NCI-H82 treated with DMSO at 0.1 percent for 48 hours (cell line): ENCODE data around the gene NPAS3.

ENCODE experiments used
- DNase-seq: peaks from one replicate; lab custom pipeline; 2025; ENCODE audit not compliant: unreplicated experiment; lab: John Stamatoyannopoulos, UW

Gene NPAS3

GRCh38 chr14:33774161-33774560 is 835.5 kb downstream of the NPAS3 start:
- no peak for DNase-seq

- DNase-seq: no peak
These were observed 836.2 kb downstream of the NPAS3 start for GRCh38 chr14:33774723-33775470.

DNA sequence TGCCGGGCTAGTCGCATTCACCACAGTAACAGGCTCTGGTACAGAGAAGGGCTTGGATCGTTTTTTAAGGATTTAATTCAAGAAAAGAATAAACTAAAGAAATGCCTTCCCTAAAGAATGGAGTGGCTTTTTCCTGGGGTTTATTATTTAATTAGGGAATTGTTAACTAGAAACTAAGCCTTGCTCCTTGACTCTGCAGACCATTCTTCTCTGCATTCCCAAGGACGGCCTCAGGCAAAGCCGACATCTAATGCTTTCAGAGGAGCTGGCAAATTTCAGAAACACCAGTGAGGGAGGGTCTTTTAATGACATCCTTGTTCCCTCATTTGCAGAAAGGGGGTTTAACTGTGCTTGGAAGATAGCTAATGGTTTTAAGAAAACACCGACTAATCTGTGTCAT is 838.2 kb downstream of the NPAS3 start:
- no peak for DNase-seq

GRCh38 chr14:33777681-33778080 is 839.0 kb downstream of the NPAS3 start:
- no peak for DNase-seq

- DNase-seq: no peak
These were observed 841.4 kb downstream of the NPAS3 start for GRCh38 chr14:33780035-33780434.

GRCh38 chr14:33781236-33781635 is 842.6 kb downstream of the NPAS3 start:
- DNase-seq: no peak

- peak; percentile 59 for DNase-seq
These were observed 844.2 kb downstream of the NPAS3 start for GRCh38 chr14:33782923-33783322.

DNA sequence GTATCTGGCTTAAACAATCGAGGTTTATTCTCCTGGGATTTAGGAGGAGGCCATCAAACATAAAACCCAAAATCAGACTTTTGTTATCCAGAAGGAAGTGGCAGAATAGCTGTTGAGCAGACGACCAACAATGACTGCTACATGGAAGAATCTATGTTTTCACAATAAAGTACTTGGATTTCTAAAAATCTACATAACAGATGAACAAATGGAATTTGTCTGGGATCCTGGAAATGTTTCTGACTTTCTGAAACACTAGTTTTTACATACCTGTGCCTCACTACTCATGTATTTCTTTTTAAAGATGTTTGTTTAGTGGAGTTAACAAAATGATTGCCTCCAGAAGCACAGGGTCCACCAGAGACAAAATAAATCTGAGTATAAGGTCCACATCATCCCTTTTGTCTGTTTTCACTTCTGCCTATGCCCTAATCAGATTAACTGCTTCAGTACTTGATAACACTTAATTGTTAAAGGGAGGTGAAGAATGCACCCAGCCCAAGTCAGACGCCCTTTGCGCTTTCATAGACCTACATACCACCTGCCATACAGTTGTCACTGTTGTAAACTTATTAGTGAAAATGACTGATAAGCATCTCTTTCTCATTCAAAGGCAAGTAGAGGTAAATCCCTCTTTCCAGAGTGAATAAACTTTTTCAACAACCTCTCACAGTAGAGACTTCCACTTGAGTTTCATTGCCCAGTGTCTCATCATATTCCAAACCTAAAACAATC is 847.6 kb downstream of the NPAS3 start:
- peak; percentile 71 for DNase-seq

DNA sequence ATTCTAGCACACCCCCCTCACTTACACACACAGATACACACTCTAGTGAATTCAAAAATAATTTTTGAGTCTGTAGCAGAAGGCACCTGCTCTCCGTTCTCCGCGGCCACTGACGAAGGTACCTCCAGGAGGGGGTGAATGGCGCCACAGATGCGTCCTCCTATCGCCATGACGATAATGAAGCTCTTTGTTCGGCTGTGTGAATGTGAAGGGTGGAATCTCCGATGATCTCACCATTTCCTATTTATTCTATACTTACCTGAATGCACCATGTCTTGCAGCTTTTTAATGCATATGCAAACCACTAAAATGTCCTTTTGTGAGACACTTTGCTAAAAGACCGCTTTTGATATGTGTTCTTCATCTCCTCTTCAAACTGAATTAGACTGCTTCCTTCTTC is 849.5 kb downstream of the NPAS3 start:
- DNase-seq: no peak

DNA sequence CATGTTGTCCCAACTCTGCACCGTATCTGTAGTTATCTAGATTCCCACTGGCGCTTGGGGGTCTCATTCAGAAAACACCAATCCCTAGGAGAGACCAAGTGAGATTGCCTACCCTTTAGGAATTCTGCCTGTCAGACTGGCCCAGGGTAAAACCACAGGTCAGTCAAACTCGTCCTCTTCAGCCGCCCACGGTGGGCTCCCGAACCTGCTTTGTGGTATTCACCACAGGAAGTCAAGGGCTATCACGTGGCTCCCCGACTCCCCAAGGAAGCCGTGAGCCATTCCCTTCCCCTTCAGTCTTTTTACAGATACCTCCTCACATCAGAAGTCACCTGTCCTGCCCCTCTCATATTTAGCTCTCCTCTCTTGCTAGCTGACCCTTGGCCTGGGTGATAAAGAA is 852.3 kb downstream of the NPAS3 start:
- DNase-seq: no peak

DNA sequence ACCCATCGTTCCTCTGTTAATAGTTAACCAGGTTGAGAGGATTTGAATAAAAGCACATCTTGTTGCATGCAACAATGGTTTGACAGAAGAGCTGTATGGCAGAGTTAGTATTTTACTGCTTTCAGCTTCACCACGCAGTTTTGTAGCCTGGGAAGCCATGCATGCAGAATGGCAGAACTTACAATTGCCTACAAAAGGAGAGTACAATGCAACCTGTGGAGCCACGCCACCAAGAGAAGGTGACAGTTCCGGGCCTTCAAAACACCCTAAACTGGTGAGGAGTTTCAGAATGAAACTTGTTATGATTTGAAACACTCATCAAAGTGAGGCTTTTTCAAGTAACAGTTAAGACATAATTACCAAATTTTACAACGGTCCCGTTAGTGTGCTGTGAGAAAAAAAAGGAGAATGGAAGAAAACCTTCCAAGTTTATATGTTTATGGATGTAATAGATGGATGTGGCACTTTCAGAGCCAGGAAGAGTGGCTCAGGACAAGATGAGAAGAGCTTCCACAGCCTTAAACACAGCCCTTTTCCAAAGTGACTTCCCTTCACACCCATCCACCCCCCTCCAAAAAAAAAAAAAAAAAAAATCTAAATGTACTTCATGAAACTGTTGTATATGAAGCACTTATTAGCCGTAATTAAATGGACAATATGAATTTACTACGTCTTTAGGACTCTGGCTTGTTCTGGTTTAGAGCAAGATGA is 853.5 kb downstream of the NPAS3 start:
- DNase-seq: no peak

DNA sequence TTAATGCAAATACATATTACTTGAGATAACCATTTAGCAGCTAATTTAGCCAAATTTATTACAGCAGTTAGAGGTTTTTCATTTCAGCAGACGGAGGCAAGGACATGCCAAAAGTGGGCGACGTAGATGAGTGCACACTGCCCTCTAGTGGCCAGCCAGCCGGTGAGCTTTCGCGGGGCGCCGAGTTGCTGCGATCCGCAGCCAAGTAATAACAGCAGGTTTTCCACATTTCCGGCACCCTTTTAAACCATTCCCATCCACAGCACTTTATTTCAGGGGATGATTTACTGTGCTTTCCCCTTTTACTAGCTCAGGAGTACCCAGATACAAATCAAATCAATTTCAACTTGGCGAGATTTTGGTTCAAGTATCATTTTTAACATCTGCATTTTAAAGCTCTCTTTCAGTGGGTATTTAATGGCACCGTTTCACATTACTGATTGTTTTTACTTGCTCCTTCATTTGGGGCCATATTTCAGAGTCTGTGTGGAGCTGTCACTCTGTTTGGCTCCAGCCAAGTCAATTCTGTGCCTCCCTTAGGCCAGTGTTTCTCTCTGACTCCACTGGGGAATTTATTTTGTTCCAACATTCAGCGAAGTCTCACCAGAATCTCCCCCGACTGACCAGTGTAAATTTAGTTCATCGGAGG is 854.2 kb downstream of the NPAS3 start:
- peak; percentile 19 for DNase-seq

DNA sequence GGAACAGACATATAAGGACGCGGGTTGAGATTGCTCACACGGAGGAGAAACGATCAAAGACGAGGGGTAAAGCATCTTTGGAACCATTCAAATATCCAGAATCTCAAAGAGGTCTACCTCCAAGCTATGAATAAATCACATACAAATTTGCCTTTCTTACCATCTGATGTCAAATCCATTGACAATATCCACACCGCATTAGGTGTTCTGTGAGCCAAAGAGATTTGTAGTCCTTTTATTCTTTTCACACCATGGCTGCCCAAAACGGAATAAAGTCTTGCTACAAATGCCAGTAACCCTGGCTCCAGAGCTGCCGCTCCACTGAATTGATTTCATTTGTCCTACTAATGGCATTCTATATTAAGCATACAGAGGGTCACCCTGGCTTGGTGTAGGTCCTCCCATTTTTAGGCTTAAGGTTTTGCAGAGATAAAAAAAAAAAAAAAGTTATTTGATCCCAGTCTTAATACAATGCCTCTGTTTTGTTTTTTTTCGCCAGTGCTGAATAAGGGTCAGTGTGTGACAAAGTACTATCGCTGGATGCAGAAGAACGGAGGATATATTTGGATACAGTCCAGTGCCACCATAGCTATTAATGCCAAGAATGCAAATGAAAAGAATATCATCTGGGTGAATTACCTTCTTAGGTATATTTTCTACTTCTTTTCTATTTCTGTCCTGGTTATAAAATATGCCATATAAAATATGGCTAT is 854.9 kb downstream of the NPAS3 start:
- DNase-seq: no peak

- DNase-seq: no peak
These were observed 856.2 kb downstream of the NPAS3 start for GRCh38 chr14:33794791-33795305.

- peak; percentile 69 for DNase-seq
These were observed 857.7 kb downstream of the NPAS3 start for GRCh38 chr14:33796356-33796755.

GRCh38 chr14:33799705-33800570 is 861.3 kb downstream of the NPAS3 start:
- no peak for DNase-seq

- DNase-seq: no peak
These were observed 862.1 kb downstream of the NPAS3 start for GRCh38 chr14:33800735-33801163.

DNA sequence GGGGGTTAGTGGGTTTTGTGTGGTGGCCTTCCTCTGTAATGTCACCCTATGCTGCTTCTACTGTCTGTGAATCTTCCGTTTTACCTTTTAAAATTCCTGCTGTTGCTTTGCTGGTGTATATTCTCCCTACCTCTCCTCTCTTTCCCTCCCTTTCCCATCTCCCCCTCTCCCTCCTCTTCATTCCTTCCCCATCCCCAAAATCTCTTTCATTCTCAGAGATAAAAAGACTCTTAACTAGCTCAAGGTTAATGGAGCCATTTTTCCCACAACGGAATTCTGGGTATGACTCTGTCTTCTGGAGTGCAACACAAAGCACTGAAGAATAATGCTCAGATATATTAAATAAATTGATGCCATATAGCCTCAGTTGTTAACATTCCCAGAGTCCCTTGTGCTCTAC is 864.1 kb downstream of the NPAS3 start:
- no peak for DNase-seq

GRCh38 chr14:33805593-33805992 is 866.9 kb downstream of the NPAS3 start:
- DNase-seq: no peak

GRCh38 chr14:33806905-33807304 is 868.2 kb downstream of the NPAS3 start:
- DNase-seq: no peak
